WERI-Rb-1 (cell line): ENCODE measurements around the gene PDE10A.
"Not testable (repeated sequence)": the region's sequence is repeated elsewhere in the genome, so short reads cannot be mapped to it uniquely, and the experiment has no call there.

Source experiments
- DNase-seq: peaks from one replicate; pipeline ENCODE4 v3.0.0-alpha.2; 2020
- H3K27ac ChIP-seq: fragments of 250-450 bp; sonication (Bioruptor Pico); 2 replicates; pipeline ENCODE4 v1.5.1; 2020; ENCODE audit warnings: mild to moderate bottlenecking, moderate library complexity
- H3K27me3 ChIP-seq: fragments of 250-450 bp; sonication (Bioruptor Pico); 2 replicates; pipeline ENCODE4 v1.5.1; 2021; ENCODE audit warnings: mild to moderate bottlenecking, low read depth, moderate library complexity; ENCODE audit not compliant: insufficient read depth, severe bottlenecking
- H3K36me3 ChIP-seq: fragments of 250-450 bp; sonication (Bioruptor Pico); 2 replicates; pipeline ENCODE4 v1.5.1; 2020; ENCODE audit warnings: mild to moderate bottlenecking, moderate library complexity
- H3K4me3 ChIP-seq: 2 replicates; pipeline ENCODE4 v1.5.1; 2011; ENCODE audit warnings: low read depth, mild to moderate bottlenecking, control low read depth, low read length
- H3K9me3 ChIP-seq: fragments of 250-450 bp; sonication (Bioruptor Pico); 2 replicates; pipeline ENCODE4 v1.5.1; 2021; ENCODE audit warnings: mild to moderate bottlenecking, moderate library complexity; ENCODE audit not compliant: severe bottlenecking
- CTCF ChIP-seq: IDR thresholded peaks from 2 replicates; pipeline ENCODE4 v1.5.1; 2011; ENCODE audit warnings: low read depth, mild to moderate bottlenecking, control low read depth, inconsistent platforms, low read length

PDE10A gene

GRCh38 chr6:165599596-165600487 is 63.2 kb downstream of the PDE10A start:
- Histone ChIP-seq H3K27me3 (peaks cover 75% of the 10 kb centered on the region), H3K27ac (no peak overlapping the region), H3K9me3 (no peaks in the 10 kb centered on the region)

GRCh38 chr6:165599121-165599520 is 63.9 kb downstream of the PDE10A start:
- H3K9me3 ChIP-seq = no peaks in the 10 kb centered on the region
- no peak for TF ChIP-seq CTCF
- H3K27ac ChIP-seq = no peak overlapping the region
- DNase-seq = no peak
- peaks cover 71% of the 10 kb centered on the region for H3K27me3 ChIP-seq
- no peaks in the 10 kb centered on the region for H3K36me3 ChIP-seq
- no peak overlapping the region for H3K4me3 ChIP-seq

More at GRCh38 chr6:165599596-165600487, 63.2 kb downstream of the PDE10A start:
- Histone ChIP-seq H3K36me3 (no peaks in the 10 kb centered on the region), H3K4me3 (no peak overlapping the region)
- no peak for TF ChIP-seq CTCF
- no peak for DNase-seq

GRCh38 chr6:165597821-165598220 is 65.2 kb downstream of the PDE10A start:
- no peak for TF ChIP-seq CTCF
- Histone ChIP-seq H3K27me3 (peaks cover 60% of the 10 kb centered on the region), H3K36me3 (no peaks in the 10 kb centered on the region), H3K4me3 (no peak overlapping the region), H3K9me3 (no peaks in the 10 kb centered on the region), H3K27ac (no peak overlapping the region)
- no peak for DNase-seq

- TF ChIP-seq CTCF = no peak
- no peak for DNase-seq
- Histone ChIP-seq H3K36me3 (no peaks in the 10 kb centered on the region), H3K4me3 (no peak overlapping the region), H3K9me3 (peaks cover 2% of the 10 kb centered on the region), H3K27me3 (peaks cover 51% of the 10 kb centered on the region), H3K27ac (no peak overlapping the region)
Measured at GRCh38 chr6:165594584-165595333, 68.3 kb downstream of the PDE10A start.

- H3K4me3 ChIP-seq, DNase-seq, H3K27ac ChIP-seq, H3K36me3 ChIP-seq, H3K9me3 ChIP-seq: not testable (repeated sequence)
- H3K27me3 ChIP-seq = peaks cover 46% of the 10 kb centered on the region
Measured at GRCh38 chr6:165592947-165593346, 70.1 kb downstream of the PDE10A start.

GRCh38 chr6:165588515-165588914 is 74.5 kb downstream of the PDE10A start:
- Histone ChIP-seq H3K4me3 (no peak overlapping the region), H3K9me3 (peaks cover 2% of the 10 kb centered on the region), H3K27me3 (peaks cover 47% of the 10 kb centered on the region), H3K27ac (no peak overlapping the region), H3K36me3 (no peaks in the 10 kb centered on the region)
- no peak for DNase-seq
- no peak for TF ChIP-seq CTCF
